OCI-LY7 (cell line): ENCODE data around the gene PACS1.
"Not testable (repeated sequence)": the region's sequence is repeated elsewhere in the genome, so short reads cannot be mapped to it uniquely, and the experiment has no call there.

Experiments used
- EZH2phosphoT487 ChIP-seq: fragments of 200-600 bp; sonication (generic); IDR thresholded peaks from 2 replicates; pipeline ENCODE4 v1.6.1; 2018; ENCODE audit warnings: low read depth, borderline replicate concordance, mild to moderate bottlenecking, mixed run types, antibody characterized with exemption, low read length, moderate library complexity, mixed read lengths
- TF ChIP-seq, protein P1 (sequence below): fragments of 200-600 bp; sonication (generic); conservative IDR thresholded peaks from 2 replicates; pipeline ENCODE4 v1.5.1; 2014; ENCODE audit warnings: mild to moderate bottlenecking, antibody characterized with exemption, low read length, moderate library complexity, mixed read lengths

GRCh38 chr11:66078949-66079348 lies 8.9 kb downstream of the PACS1 start:
- TF ChIP-seq, protein P1, sequence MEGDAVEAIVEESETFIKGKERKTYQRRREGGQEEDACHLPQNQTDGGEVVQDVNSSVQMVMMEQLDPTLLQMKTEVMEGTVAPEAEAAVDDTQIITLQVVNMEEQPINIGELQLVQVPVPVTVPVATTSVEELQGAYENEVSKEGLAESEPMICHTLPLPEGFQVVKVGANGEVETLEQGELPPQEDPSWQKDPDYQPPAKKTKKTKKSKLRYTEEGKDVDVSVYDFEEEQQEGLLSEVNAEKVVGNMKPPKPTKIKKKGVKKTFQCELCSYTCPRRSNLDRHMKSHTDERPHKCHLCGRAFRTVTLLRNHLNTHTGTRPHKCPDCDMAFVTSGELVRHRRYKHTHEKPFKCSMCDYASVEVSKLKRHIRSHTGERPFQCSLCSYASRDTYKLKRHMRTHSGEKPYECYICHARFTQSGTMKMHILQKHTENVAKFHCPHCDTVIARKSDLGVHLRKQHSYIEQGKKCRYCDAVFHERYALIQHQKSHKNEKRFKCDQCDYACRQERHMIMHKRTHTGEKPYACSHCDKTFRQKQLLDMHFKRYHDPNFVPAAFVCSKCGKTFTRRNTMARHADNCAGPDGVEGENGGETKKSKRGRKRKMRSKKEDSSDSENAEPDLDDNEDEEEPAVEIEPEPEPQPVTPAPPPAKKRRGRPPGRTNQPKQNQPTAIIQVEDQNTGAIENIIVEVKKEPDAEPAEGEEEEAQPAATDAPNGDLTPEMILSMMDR = not testable (repeated sequence)
- not testable (repeated sequence) for TF ChIP-seq EZH2phosphoT487
